GM12878 (cell line): Measurements from ENCODE around the gene PTCD1. TPM values are rescaled to one million over a fixed set of nuclear protein-coding genes. Genes with fewer than 3 reads are reported as not detected.

Source experiments
- ATAC-seq: fragments of 200-7000 bp; cut with Tn5 transposase; 3 replicates; pipeline ENCODE4 v1.9.1; 2020; ENCODE audit warnings: mild to moderate bottlenecking, moderate library complexity
- BruUV-seq: library from RNA; stranded (reverse); fragments of 400-500 nt; replicated peaks from 2 replicates; lab custom pipeline; 2021; lab: Mats Ljungman, UMichigan
- CTCF ChIA-PET: fragments of 300-600 bp; sonication (Branson Sonifier 250); formaldehyde crosslinking; extraction: SDS; loops from one replicate; lab custom pipeline; 2021; ENCODE audit warnings: inconsistent platforms; lab: Yijun Ruan, JAX
- POLR2A ChIA-PET: fragments of 350-600 bp; formaldehyde crosslinking; extraction: SDS; loops from one replicate; lab custom pipeline; 2021; ENCODE audit warnings: inconsistent platforms; lab: Charles Lee
- RAD21 ChIA-PET: fragments of 300-600 bp; sonication (Branson Sonifier 250); formaldehyde crosslinking; loops from one replicate; lab custom pipeline; 2023; ENCODE audit warnings: antibody characterized with exemption; ENCODE audit not compliant: unreplicated experiment; lab: Charles Lee
- SMC1A ChIA-PET: fragments of 300-600 bp; sonication (Branson Sonifier 250); formaldehyde crosslinking; loops from one replicate; lab custom pipeline; 2023; ENCODE audit not compliant: unreplicated experiment, uncharacterized antibody; lab: Charles Lee
- DNase-seq: peaks from one replicate; pipeline ENCODE4 v3.0.0-alpha.2; 2011; ENCODE audit warnings: low read depth, low spot score
- FAIRE-seq: peaks from 3 replicates; lab custom pipeline; 2011; peaks lifted over from hg19 to GRCh38; lab: Jason Lieb, UNC
- H2AFZ ChIP-seq: 2 replicates; pipeline ENCODE4 v1.6.0; 2011; ENCODE audit warnings: low read depth, low read length, control low read depth; ENCODE audit not compliant: control insufficient read depth
- H3K27ac ChIP-seq: 2 replicates; pipeline ENCODE4 v1.5.1; 2011; ENCODE audit warnings: control low read depth; ENCODE audit not compliant: control insufficient read depth, insufficient read depth
- H3K27me3 ChIP-seq, 2 experiments: replicated peaks in 1 of 2; 2 replicates each; pipeline versions ENCODE4 v1.6.0 to v1.6.1; 2011; ENCODE audit warnings: low read length in 1 of 2; ENCODE audit not compliant: control insufficient read depth in 2 of 2, insufficient read depth in 2 of 2
- H3K36me3 ChIP-seq, 2 experiments: 2 replicates each; pipeline ENCODE4 v1.5.1; 2011; ENCODE audit warnings: low read length in 1 of 2; ENCODE audit not compliant: control insufficient read depth in 2 of 2, insufficient read depth in 2 of 2
- H3K4me1 ChIP-seq: 2 replicates; pipeline ENCODE4 v1.6.1; 2011; ENCODE audit warnings: mild to moderate bottlenecking, low read length, moderate library complexity, mixed read lengths; ENCODE audit not compliant: control insufficient read depth, insufficient read depth
- H3K4me2 ChIP-seq: 2 replicates; pipeline ENCODE4 v1.6.0; 2011; ENCODE audit warnings: control low read depth; ENCODE audit not compliant: control insufficient read depth, insufficient read depth
- H3K4me3 ChIP-seq: fragments of 200-600 bp; sonication (generic); 2 replicates; pipeline ENCODE4 v1.5.1; 2016
- H3K79me2 ChIP-seq: 2 replicates; pipeline ENCODE4 v1.6.0; 2011; ENCODE audit warnings: low read length; ENCODE audit not compliant: control insufficient read depth, insufficient read depth
- H3K9ac ChIP-seq: 2 replicates; pipeline ENCODE4 v1.8.0; 2011; ENCODE audit warnings: low read length, control low read depth, mixed read lengths; ENCODE audit not compliant: control insufficient read depth, insufficient read depth
- H3K9me3 ChIP-seq: replicated peaks from 3 replicates; pipeline ENCODE4 v1.5.1; 2011; ENCODE audit warnings: mild to moderate bottlenecking, low read length; ENCODE audit not compliant: control insufficient read depth, insufficient read depth
- H4K20me1 ChIP-seq: 2 replicates; pipeline ENCODE4 v1.6.0; 2011; ENCODE audit not compliant: control insufficient read depth, insufficient read depth
- CHD1 ChIP-seq: IDR thresholded peaks from 2 replicates; pipeline ENCODE4 v1.6.1; 2012; ENCODE audit warnings: low read depth, low read length, improper control_type of control experiment
- CTCF ChIP-seq, 3 experiments: IDR thresholded peaks in 2 of 3; conservative IDR thresholded peaks in 1 of 3; 2 replicates each; pipeline ENCODE4 v1.5.1; 2011; ENCODE audit warnings: low read depth in 3 of 3, low read length in 3 of 3, mild to moderate bottlenecking in 3 of 3, control low read depth in 2 of 3, moderate library complexity in 2 of 3, inconsistent platforms in 1 of 3, mixed read lengths in 1 of 3; ENCODE audit not compliant: control insufficient read depth in 2 of 3, insufficient read depth in 1 of 3; ENCODE audit errors: extremely low read depth in 1 of 3
- E2F8 ChIP-seq: fragments of 450-650 bp; IDR thresholded peaks from 2 replicates; pipeline ENCODE4 v1.6.1; 2018; ENCODE audit warnings: mild to moderate bottlenecking, low read depth, moderate library complexity; ENCODE audit not compliant: partially characterized antibody
- HDGF ChIP-seq: fragments of 450-650 bp; IDR thresholded peaks from 2 replicates; pipeline ENCODE4 v1.6.1; 2016; ENCODE audit warnings: antibody characterized with exemption
- IRF5 ChIP-seq: fragments of 450-650 bp; IDR thresholded peaks from 2 replicates; pipeline ENCODE4 v1.6.1; 2017; ENCODE audit warnings: borderline replicate concordance
- MEF2A ChIP-seq: IDR thresholded peaks from 2 replicates; pipeline ENCODE4 v1.6.1; 2011; ENCODE audit warnings: low read depth, mild to moderate bottlenecking, low read length, moderate library complexity; ENCODE audit not compliant: insufficient read depth
- PML ChIP-seq: IDR thresholded peaks from 2 replicates; pipeline ENCODE4 v1.6.1; 2012; ENCODE audit warnings: low read length, inconsistent platforms
- RCOR1 ChIP-seq: conservative IDR thresholded peaks from 2 replicates; pipeline ENCODE4 v1.6.1; 2012; ENCODE audit warnings: low read depth, low read length, improper control_type of control experiment
- RELB ChIP-seq: fragments of 450-650 bp; IDR thresholded peaks from 2 replicates; pipeline ENCODE4 v1.6.1; 2017; ENCODE audit warnings: low read depth, mild to moderate bottlenecking, moderate library complexity
- SMAD5 ChIP-seq: IDR thresholded peaks from 2 replicates; pipeline ENCODE4 v1.6.1; 2016; ENCODE audit warnings: antibody characterized with exemption, low read depth
- SREBF2 ChIP-seq: IDR thresholded peaks from 2 replicates; pipeline ENCODE4 v1.6.1; 2012; ENCODE audit warnings: mild to moderate bottlenecking, low read length
- ZNF24 ChIP-seq: fragments of 450-650 bp; IDR thresholded peaks from 2 replicates; pipeline ENCODE4 v1.6.1; 2017; ENCODE audit warnings: antibody characterized with exemption, mild to moderate bottlenecking
- WGBS: methylation state at CpG from one replicate; pipeline ENCODE4 v1.1.6; 2016; ENCODE audit warnings: low lambda C conversion rate; ENCODE audit not compliant: insufficient replicate concordance, insufficient coverage; ENCODE audit errors: missing lambda C conversion rate; 5-methylcytosine and 5-hydroxymethylcytosine counted together
- in situ Hi-C: fragments of 300-500 bp; cut with MboI; formaldehyde crosslinking; loops from 9 replicates; pipeline ENCODE4 v1.14.3; 2018; ENCODE audit warnings: mixed read lengths
- intact Hi-C: fragments of 100-400 bp; cut with micrococcal nuclease; formaldehyde crosslinking; loops from one replicate; pipeline ENCODE4 v1.14.2; 2022; ENCODE audit not compliant: unreplicated experiment
- polyA plus RNA-seq, 11 experiments: library from polyadenylated mRNA; depleted of rRNA in 4 of 11; unstranded in 6 of 11; stranded (reverse) in 5 of 11; fragments of >200 nt; fragmentation: Nextera tagmentation in 4 of 11; fragmentation: Illumina TruSeq in 1 of 11; extraction: Ambion mirVana in 4 of 11; extraction: Trizol in 1 of 11; gene quantifications; 1 replicate in 1 of 11; 2 replicates in 10 of 11; pipeline versions ENCODE4 v1.2.1 to v1.2.3, GENCODE V29; 2011 to 2016; ENCODE audit warnings: inconsistent platforms in 2 of 11, missing spikeins in 2 of 11, low read depth in 1 of 11
- total RNA-seq, 4 experiments: library from RNA; depleted of rRNA in 3 of 4; stranded (reverse); fragments of >200 nt in 3 of 4; fragmentation: Illumina TruSeq in 1 of 4; extraction: Trizol in 1 of 4; gene quantifications; 2 replicates each; pipeline versions ENCODE4 v1.2.1 to v1.2.3, GENCODE V29; 2013 to 2021

PTCD1 gene
- total and polyA plus RNA-seq, 10 of the 15 experiments (the other 5 are each of a cell fraction or from before 2014, with no cell fraction given) = 0.26 to 9.7 (median 5.0) TPM

- TF ChIP-seq RELB (peak; percentile 67; the same call in 1 of the 2 replicates), PML (peak; percentile 72; the same call in 1 of the 2 replicates), SREBF2 (0 out of 2 replicates have a peak, but pooled peaks have one; percentile 49)
These were observed 34.1 kb upstream of the PTCD1 start, which contains the start of gene ZNF789 (continued) for GRCh38 chr7:99472561-99473314.

- in situ Hi-C loops = no loop called here
- Histone ChIP-seq H3K4me1 (peaks cover 3% of the 10 kb centered on the region; the same call in 1 of the 2 replicates), H2AFZ (no peak overlapping the region), H3K36me3 (no peaks in the 10 kb centered on the region), H3K27ac (no peak overlapping the region), H4K20me1 (no peaks in the 10 kb centered on the region), H3K27me3 (no peaks in the 10 kb centered on the region), H3K9ac (no peak overlapping the region), H3K9me3 (no peaks in the 10 kb centered on the region), H3K4me3 (no peak overlapping the region), H3K79me2 (peaks cover 33% of the 10 kb centered on the region), H3K4me2 (no peak overlapping the region)
- ATAC-seq (no peak), FAIRE-seq (no peak), DNase-seq (no peak)
- ChIA-PET CTCF (interaction anchor here (0.8 kb wide), 1 partner anchor 9 kb away, joined by 3 read pairs; no protein-coding TSS in a partner anchor), SMC1A (interaction anchor here (0.8 kb wide), 1 partner anchor 35 kb away, joined by 4 read pairs; the partner anchor contains the start of gene ZKSCAN5), RAD21 (no interaction called here), POLR2A (interaction anchor here (0.7 kb wide), 1 partner anchor 656 kb away, joined by 3 read pairs; no protein-coding TSS in a partner anchor)
- 74% methylated on average over 23 of the region's 23 CpGs for WGBS
- BruUV-seq = no TSS peak
- intact Hi-C loops = loop anchor here (10.0 kb wide), 1 partner anchor 145 kb away; the partner anchor contains the start of gene ZSCAN25
- no peak for TF ChIP-seq E2F8
- TF ChIP-seq CTCF (IDR thresholded peaks at IDR 0.05 in 2 of 3, conservative IDR thresholded peaks at IDR 0.05 in 1 of 3; ENCODE audit: control insufficient read depth in 2 of 3, extremely low read depth in 1 of 3, insufficient read depth in 1 of 3, low read depth in 3 of 3, low read length in 3 of 3) = no peak
- TF ChIP-seq SMAD5 = no peak
- TF ChIP-seq CHD1 = no peak
- TF ChIP-seq HDGF = no peak
- no peak for TF ChIP-seq ZNF24
- no peak for TF ChIP-seq RCOR1
- no peak for TF ChIP-seq MEF2A
- TF ChIP-seq IRF5 = no peak
These were observed 30.9 kb upstream of the PTCD1 start for GRCh38 chr7:99469381-99470065.
